ENCODE data around the gene BCLAF1.
A peak's percentile ranks its signal among the peaks of the same experiment; 100 is the strongest.

BCLAF1 gene, protein sequence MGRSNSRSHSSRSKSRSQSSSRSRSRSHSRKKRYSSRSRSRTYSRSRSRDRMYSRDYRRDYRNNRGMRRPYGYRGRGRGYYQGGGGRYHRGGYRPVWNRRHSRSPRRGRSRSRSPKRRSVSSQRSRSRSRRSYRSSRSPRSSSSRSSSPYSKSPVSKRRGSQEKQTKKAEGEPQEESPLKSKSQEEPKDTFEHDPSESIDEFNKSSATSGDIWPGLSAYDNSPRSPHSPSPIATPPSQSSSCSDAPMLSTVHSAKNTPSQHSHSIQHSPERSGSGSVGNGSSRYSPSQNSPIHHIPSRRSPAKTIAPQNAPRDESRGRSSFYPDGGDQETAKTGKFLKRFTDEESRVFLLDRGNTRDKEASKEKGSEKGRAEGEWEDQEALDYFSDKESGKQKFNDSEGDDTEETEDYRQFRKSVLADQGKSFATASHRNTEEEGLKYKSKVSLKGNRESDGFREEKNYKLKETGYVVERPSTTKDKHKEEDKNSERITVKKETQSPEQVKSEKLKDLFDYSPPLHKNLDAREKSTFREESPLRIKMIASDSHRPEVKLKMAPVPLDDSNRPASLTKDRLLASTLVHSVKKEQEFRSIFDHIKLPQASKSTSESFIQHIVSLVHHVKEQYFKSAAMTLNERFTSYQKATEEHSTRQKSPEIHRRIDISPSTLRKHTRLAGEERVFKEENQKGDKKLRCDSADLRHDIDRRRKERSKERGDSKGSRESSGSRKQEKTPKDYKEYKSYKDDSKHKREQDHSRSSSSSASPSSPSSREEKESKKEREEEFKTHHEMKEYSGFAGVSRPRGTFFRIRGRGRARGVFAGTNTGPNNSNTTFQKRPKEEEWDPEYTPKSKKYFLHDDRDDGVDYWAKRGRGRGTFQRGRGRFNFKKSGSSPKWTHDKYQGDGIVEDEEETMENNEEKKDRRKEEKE

GRCh38 chr6:136289579-136290409 lies at the start of gene BCLAF1:
Gene BCLAF1, minus strand, starts transcription at chr6:136289846. Its CDS starts 9,980 bp downstream, at chr6:136279866.
- FAIRE-seq: peak; percentile 98

GRCh38 chr6:136338486-136338885 lies 48.8 kb upstream of the BCLAF1 start:
- FAIRE-seq: no peak

GRCh38 chr6:136337606-136338005 lies 48.0 kb upstream of the BCLAF1 start:
- FAIRE-seq: no peak

DNA sequence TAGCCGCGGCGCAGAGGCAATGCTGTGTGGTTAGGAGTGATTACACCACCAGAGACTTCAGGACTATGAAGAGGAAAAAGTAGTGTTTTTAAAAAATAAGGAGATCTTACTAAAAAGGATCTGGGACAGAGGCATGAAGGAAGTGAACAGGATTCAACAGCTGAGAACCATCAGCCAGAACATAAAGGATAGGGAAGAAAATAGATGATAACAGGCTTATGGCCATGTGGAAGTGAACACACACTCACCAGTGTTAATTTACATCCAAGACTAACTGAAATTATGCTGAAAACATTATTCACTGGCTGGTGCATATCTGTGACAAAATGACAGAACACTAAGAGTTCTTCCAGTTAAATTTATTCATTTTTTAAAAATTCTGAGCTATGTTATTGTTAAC lies 47.5 kb upstream of the BCLAF1 start:
- no peak for FAIRE-seq

GRCh38 chr6:136335736-136336363 lies 46.2 kb upstream of the BCLAF1 start:
- FAIRE-seq: no peak

DNA sequence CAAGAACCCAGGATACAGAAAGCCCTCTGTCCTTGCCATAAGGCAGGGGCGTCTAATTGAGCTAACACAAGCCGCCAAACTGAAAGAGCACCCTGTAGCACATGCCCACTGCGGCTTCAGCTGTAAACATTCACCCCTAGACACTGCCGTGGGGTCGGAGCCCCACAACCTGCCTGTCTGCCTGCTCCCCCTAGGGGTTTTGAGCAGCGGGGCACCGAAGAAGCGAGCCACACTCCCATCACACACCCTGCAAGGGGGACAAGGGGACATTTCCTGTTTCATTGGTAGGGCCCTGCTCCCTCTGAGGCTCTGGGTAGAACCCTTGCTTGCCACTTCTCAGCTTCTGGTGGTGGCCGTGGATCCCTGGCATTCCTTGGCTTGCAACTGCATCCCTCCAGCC lies 45.2 kb upstream of the BCLAF1 start:
- no peak for FAIRE-seq

- FAIRE-seq: no peak
These were observed 44.8 kb upstream of the BCLAF1 start for GRCh38 chr6:136334465-136334846.

DNA sequence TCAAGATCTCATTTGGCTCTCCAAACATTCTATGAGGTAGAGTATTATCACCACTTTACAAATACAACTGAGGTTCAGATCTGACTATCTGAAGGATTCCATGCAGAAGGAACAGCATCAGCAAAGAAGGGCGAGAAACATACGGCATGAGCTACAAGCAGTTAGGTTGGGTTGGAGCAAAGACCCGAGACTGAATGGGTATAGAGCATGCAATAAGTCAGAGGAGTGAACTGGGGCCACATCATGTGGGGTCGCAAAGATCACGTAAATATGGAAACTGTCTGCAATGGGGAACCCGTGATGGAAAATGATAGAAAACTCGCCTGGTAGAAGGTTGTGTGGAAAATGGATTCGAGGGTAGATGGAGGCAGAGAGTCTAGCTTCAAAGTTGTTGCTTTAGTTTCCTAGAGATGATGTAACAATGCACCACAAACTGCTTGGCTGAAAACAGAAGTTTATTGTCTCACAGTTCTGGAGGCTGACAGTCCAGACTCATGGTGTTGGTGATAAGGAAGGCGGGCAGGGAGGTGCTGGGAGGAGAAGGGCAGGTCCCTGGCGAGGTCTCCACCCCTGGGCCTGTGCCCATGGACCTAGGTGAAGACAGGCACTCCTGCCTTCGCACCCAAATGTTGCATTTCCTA lies 44.3 kb upstream of the BCLAF1 start:
- FAIRE-seq: no peak

DNA sequence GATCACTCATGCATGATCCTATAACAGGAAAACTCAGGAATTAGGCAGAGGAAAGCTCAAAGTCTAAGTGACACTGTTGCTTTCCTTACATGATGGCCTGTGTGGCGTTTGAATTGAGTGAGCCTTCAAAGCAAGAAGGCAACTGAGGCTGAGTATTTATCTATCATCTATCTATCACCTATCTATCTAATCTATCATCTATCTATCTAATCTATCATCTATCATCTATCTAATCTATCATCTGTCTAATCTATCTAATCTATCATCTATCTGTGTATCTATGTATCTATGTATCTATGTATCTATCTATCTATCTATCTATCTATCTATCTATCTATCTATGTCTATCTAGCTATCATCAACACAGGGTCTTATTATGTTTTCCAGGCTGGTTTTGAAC lies 41.8 kb upstream of the BCLAF1 start:
- no peak for FAIRE-seq

DNA sequence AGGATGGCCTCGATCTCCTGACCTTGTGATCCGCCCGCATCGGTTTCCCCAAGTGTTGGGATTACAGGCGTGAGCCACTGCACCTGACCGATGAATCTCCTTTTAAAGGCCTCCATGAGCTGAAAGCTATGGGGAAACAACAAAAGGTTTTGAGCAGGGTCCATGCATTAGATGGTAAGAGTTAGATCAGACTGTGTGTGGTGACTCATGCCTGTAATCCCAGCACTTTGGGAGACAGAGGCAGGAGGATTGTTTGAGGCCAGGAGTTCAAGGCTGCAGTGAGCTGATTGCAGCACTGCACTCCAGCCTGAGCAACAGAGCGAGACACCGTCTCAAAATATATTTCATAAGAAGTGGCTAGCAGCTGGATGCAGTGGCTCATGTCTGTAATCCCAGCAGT lies 41.0 kb upstream of the BCLAF1 start:
- FAIRE-seq: no peak

DNA sequence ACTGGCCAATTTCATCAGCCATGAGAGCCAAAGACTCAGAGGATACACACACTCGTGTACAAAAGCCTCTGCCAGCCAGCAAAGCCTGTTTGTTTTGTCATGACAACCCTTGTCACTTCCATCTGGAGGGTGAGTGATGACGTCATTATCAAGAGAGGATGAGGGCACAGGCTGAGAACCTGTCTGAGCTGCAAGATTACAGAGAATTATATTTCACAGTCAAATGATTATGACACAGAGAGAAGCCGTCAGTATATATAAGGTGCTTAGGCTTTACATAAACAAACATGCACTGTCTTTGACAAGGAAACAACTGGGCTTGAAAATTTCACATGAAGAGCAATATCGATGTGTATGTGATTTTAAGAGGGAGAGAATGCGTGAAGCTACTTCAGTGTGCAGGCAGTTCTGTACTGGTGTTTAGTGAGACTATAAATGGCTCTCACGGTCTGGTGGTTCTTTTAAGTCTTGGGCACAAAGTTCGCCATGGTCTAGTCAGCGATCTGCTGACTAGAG lies 36.5 kb upstream of the BCLAF1 start:
- no peak for FAIRE-seq

DNA sequence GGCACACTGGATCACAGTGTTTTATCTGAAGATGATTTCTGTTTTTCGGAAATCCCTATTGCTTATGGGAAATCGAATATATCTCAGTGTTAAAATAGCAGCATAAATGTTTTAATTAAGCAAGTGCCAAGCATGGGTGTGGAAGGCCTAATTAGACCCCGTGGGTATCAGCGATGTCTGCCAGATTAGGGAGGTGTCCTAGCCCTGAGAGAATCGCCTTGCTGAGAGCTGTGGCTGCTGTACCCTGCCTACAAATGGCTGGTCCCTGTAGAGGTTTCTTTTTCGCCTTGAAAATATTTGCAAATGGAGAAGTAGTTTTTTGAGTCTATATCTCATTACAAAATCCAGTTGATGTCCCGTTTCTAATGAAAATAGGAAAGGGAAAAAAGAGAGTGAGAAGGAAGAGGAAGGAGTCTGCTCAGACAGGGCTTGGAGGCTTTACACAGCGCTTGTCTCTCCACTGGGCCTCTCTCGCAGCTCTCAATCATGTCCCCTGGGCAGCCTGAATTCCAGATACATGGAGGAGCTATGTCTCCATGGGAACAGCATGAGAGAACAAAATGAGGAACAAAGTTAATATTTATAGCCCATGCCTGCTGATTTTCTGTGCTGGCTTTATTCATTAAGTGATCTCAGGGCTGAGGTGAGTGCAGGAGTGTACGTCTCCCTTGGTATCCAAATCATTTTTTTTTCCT lies 35.2 kb upstream of the BCLAF1 start:
- no peak for FAIRE-seq

GRCh38 chr6:136323431-136324112 lies 33.9 kb upstream of the BCLAF1 start:
- FAIRE-seq: no peak

DNA sequence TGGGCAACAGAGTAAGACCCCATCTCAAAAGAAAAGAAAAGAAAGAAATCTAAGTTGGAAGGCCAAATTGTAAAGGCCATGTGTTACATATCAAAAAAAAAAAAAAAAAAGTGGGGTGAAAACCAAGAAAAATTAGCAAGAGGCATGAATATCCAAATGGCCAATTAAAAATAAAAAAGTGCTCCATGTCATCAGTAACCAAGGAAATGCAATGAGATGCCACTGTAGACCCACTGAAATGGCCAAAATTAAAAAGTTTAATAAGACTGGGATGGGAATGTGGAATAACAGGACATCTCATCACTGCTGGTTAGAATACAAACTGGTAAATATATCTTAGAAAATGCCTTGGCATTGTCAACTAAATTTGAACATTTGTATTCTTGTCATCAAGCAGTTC lies 30.1 kb upstream of the BCLAF1 start:
- no peak for FAIRE-seq

- peak; percentile 68 for FAIRE-seq
These were observed 29.0 kb upstream of the BCLAF1 start for GRCh38 chr6:136318676-136319075.

- FAIRE-seq: no peak
These were observed 28.3 kb upstream of the BCLAF1 start for GRCh38 chr6:136317971-136318370.

GRCh38 chr6:136317021-136317694 lies 27.5 kb upstream of the BCLAF1 start:
- FAIRE-seq: peak; percentile 85

DNA sequence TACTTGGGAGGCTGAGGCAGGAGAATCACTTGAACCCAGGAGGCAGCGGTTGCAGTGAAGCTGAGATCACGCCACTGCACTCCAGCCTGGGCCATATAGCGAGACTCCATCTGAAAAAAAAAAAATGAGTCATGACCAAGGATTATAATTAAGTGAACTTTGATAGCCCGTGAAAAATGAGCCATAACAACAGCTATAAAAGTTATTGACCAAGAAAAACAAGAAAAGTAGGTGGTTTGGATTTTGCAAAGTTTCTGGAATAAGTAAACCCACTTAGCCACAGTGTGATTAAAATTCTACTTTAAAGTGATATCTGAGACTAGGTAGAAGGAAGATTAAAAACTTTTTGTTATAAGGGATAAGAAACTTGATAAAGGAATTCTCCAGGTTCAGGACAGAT lies 25.9 kb upstream of the BCLAF1 start:
- no peak for FAIRE-seq

DNA sequence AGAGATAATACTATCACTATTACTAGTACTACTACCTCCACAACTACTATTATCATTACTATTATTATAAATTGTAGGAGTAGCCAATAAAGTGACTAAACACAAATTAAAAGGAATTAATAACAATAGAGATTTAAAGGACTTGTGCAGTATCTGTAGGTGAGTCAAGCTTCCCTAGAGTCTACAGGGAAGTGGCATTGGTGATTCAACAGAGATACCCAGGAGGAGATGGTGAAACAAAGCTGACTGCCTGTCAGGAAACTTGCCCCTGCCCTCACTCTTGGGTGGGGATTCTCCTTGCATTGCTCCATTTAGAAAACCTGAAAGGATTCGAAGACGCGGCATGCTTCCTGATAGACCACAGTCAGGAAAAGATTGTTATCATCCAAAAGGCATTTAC lies 23.3 kb upstream of the BCLAF1 start:
- no peak for FAIRE-seq
